K562 (cell line): Measurements from ENCODE around the gene RERE. TPM values are rescaled to one million over a fixed set of nuclear protein-coding genes. Genes with fewer than 3 reads are reported as not detected.

Source experiments
- ATAC-seq: fragments of 200-7000 bp; cut with Tn5 transposase; 3 replicates; pipeline ENCODE4 v1.9.1; 2020; ENCODE audit warnings: moderate library complexity
- BruUV-seq: library from RNA; stranded (reverse); fragments of 400-500 nt; replicated peaks from 2 replicates; lab custom pipeline; 2021; lab: Mats Ljungman, UMichigan
- CTCF ChIA-PET: fragments of 300-600 bp; formaldehyde crosslinking; extraction: SDS; loops from one replicate; lab custom pipeline; 2021; ENCODE audit warnings: low intra/inter-chr PET ratio; lab: Yijun Ruan, JAX
- POLR2A ChIA-PET: fragments of 300-600, 350-650 bp; sonication (Branson Sonifier 250); formaldehyde crosslinking; extraction: SDS; loops from one replicate; lab custom pipeline; 2021; ENCODE audit warnings: antibody characterized with exemption, inconsistent platforms; lab: Yijun Ruan, JAX
- DNase-seq, 4 experiments: peaks; one replicate each; pipeline versions ENCODE4 v3.0.0 to v3.0.0-alpha.2; 2011 to 2018; ENCODE audit warnings: low spot score in 3 of 4, mixed read lengths in 3 of 4; ENCODE audit errors: extremely low read depth in 1 of 4
- FAIRE-seq: peaks from 2 replicates; lab custom pipeline; 2011; peaks lifted over from hg19 to GRCh38; lab: Jason Lieb, UNC
- H2AFZ ChIP-seq: 2 replicates; pipeline ENCODE4 v1.6.0; 2011; ENCODE audit warnings: low read depth, low read length, control low read depth, inconsistent platforms
- H3K27ac ChIP-seq: fragments of 200-600 bp; 3 replicates; pipeline ENCODE4 v1.8.0; 2011; ENCODE audit warnings: low read depth, mild to moderate bottlenecking, control low read depth, inconsistent platforms, low read length, moderate library complexity, mixed read lengths; ENCODE audit errors: extremely low read depth
- H3K27me3 ChIP-seq, 2 experiments: fragments of 300-600 bp in 1 of 2; 2 replicates in 1 of 2; 3 replicates in 1 of 2; pipeline versions ENCODE4 v1.6.0 to v1.8.0; 2011; ENCODE audit warnings: inconsistent platforms in 2 of 2, low read length in 2 of 2, mild to moderate bottlenecking in 1 of 2, mixed read lengths in 1 of 2, moderate library complexity in 1 of 2; ENCODE audit not compliant: control insufficient read depth in 2 of 2, insufficient read depth in 2 of 2
- H3K36me3 ChIP-seq: fragments of 300-600 bp; 3 replicates; pipeline ENCODE4 v1.8.0; 2011; ENCODE audit warnings: mild to moderate bottlenecking, low read length, inconsistent platforms; ENCODE audit not compliant: control insufficient read depth, insufficient read depth
- H3K4me1 ChIP-seq, 2 experiments: fragments of 200-600 bp in 1 of 2; replicated peaks in 1 of 2; 2 replicates in 1 of 2; 3 replicates in 1 of 2; pipeline versions ENCODE4 v1.5.1 to v1.8.0; 2011; ENCODE audit warnings: inconsistent platforms in 2 of 2, low read length in 2 of 2, mild to moderate bottlenecking in 1 of 2, mixed read lengths in 1 of 2, moderate library complexity in 1 of 2; ENCODE audit not compliant: control insufficient read depth in 2 of 2, insufficient read depth in 2 of 2
- H3K4me2 ChIP-seq: 2 replicates; pipeline ENCODE4 v1.6.1; 2011; ENCODE audit warnings: low read length, control low read depth, inconsistent platforms, mixed read lengths; ENCODE audit not compliant: insufficient read depth
- H3K4me3 ChIP-seq: fragments of 200-600 bp; sonication (generic), shearing (Covaris generic); 2 replicates; pipeline ENCODE4 v1.5.1; 2016; ENCODE audit warnings: control low read depth, inconsistent platforms
- H3K79me2 ChIP-seq: fragments of 200-600 bp; 3 replicates; pipeline ENCODE4 v1.8.0; 2011; ENCODE audit warnings: low read length, inconsistent platforms; ENCODE audit not compliant: control insufficient read depth, insufficient read depth
- H3K9ac ChIP-seq, 2 experiments: 2 replicates each; pipeline versions ENCODE4 v1.6.0 to v1.6.1; 2011; ENCODE audit warnings: low read depth in 2 of 2, low read length in 2 of 2, control low read depth in 1 of 2, inconsistent platforms in 1 of 2, mild to moderate bottlenecking in 1 of 2, mixed read lengths in 1 of 2; ENCODE audit not compliant: insufficient read depth in 1 of 2
- H3K9me1 ChIP-seq: one replicate; pipeline ENCODE4 v1.6.0; 2011; ENCODE audit warnings: inconsistent platforms, mild to moderate bottlenecking, low read length, moderate library complexity; ENCODE audit not compliant: control insufficient read depth, insufficient read depth
- H3K9me3 ChIP-seq: replicated peaks from 2 replicates; pipeline ENCODE4 v1.5.1; 2011; ENCODE audit warnings: low read depth, low read length, inconsistent platforms; ENCODE audit not compliant: control insufficient read depth, insufficient read depth
- H4K20me1 ChIP-seq: replicated peaks from 2 replicates; pipeline ENCODE4 v1.6.1; 2011; ENCODE audit warnings: low read length, inconsistent platforms, mixed read lengths; ENCODE audit not compliant: control insufficient read depth, insufficient read depth
- KAT7 ChIP-seq: sonication (generic); formaldehyde crosslinking; IDR thresholded peaks from 2 replicates; pipeline ENCODE4 v1.8.0; 2022; ENCODE audit warnings: missing genetic modification reagents, mild to moderate bottlenecking, borderline replicate concordance
- MXI1 ChIP-seq: IDR thresholded peaks from 2 replicates; pipeline ENCODE4 v1.6.1; 2011; ENCODE audit warnings: low read depth, mild to moderate bottlenecking, improper control_type of control experiment, low read length
- RBM17 ChIP-seq: fragments of 200-400 bp; formaldehyde crosslinking; IDR thresholded peaks from 2 replicates; pipeline ENCODE4 v1.6.1; 2017; ENCODE audit warnings: low read depth, mild to moderate bottlenecking, low read length, borderline replicate concordance
- ZBTB40 ChIP-seq, 2 experiments: fragments of 450-650 bp in 1 of 2; sonication (generic) in 1 of 2; formaldehyde crosslinking in 1 of 2; IDR thresholded peaks; 2 replicates each; pipeline versions ENCODE4 v1.7.1 to v1.9.0; 2016 to 2022; ENCODE audit warnings: inconsistent platforms in 1 of 2, mild to moderate bottlenecking in 1 of 2, missing genetic modification reagents in 1 of 2
- ZMIZ1 ChIP-seq, 2 experiments: fragments of 150-350 bp in 1 of 2; IDR thresholded peaks; 2 replicates each; pipeline ENCODE4 v1.6.1; 2012 to 2016; ENCODE audit warnings: low read depth in 2 of 2, low read length in 2 of 2, mild to moderate bottlenecking in 1 of 2, moderate library complexity in 1 of 2
- WGBS: fragments of 100-300 bp; shearing (Covaris generic); methylation state at CpG from one replicate; pipeline ENCODE4 v1.1.6; 2016; ENCODE audit warnings: low coverage, mixed read lengths; ENCODE audit not compliant: insufficient coverage; ENCODE audit errors: missing lambda C conversion rate; 5-methylcytosine and 5-hydroxymethylcytosine counted together
- in situ Hi-C: fragments of 300-500 bp; cut with MboI; formaldehyde crosslinking; loops from 4 replicates; pipeline ENCODE4 v1.15.0; 2018; ENCODE audit warnings: inconsistent platforms, mixed read lengths
- intact Hi-C: fragments of 100-400 bp; cut with micrococcal nuclease; formaldehyde crosslinking; loops from 2 replicates; pipeline ENCODE4 v1.14.2; 2022
- polyA plus RNA-seq, 8 experiments: library from polyadenylated mRNA; depleted of rRNA in 4 of 8; stranded (reverse) in 5 of 8; unstranded in 3 of 8; fragments of >200 nt; fragmentation: Nextera tagmentation in 2 of 8; fragmentation: Illumina TruSeq in 1 of 8; extraction: Ambion mirVana in 2 of 8; extraction: Trizol in 1 of 8; gene quantifications; 2 replicates each; pipeline versions ENCODE4 v1.2.1 to v1.2.3, GENCODE V29; 2011 to 2014; ENCODE audit warnings: inconsistent platforms in 1 of 8, missing spikeins in 1 of 8
- total RNA-seq, 7 experiments: library from RNA; depleted of rRNA in 6 of 7; stranded (reverse); fragments of >200 nt in 6 of 7; fragmentation: Illumina TruSeq in 2 of 7; extraction: Trizol in 2 of 7; gene quantifications; 2 replicates each; pipeline versions ENCODE4 v1.2.1 to v1.2.3, GENCODE V29; 2011 to 2021; ENCODE audit warnings: low replicate concordance in 1 of 7

The RERE gene
- total and polyA plus RNA-seq, 9 of the 15 experiments (the other 6 are each of a cell fraction or from before 2014, with no cell fraction given), result 3.0 to 51.5 (median 13.4) TPM

GRCh38 chr1:8378178-8378577, 439.3 kb downstream of the RERE start:
- Histone ChIP-seq H3K9me1 (no peaks in the 10 kb centered on the region), H3K4me1 (no peaks in the 10 kb centered on the region), H3K27me3 (no peaks in the 10 kb centered on the region), H2AFZ (no peak overlapping the region), H3K4me3 (no peak overlapping the region), H3K27ac (no peak overlapping the region), H4K20me1 (peaks cover 6% of the 10 kb centered on the region; the same call in 1 of the 2 replicates), H3K4me2 (no peak overlapping the region), H3K36me3 (peaks cover 14% of the 10 kb centered on the region; the same call in 2 of the 3 replicates), H3K9me3 (no peaks in the 10 kb centered on the region), H3K79me2 (peaks cover 2% of the 10 kb centered on the region; the same call in 2 of the 3 replicates), H3K9ac (no peak overlapping the region)
- no peak for FAIRE-seq
- DNase-seq, result no peak
- TF ChIP-seq MXI1, result no peak
- no peak for TF ChIP-seq ZBTB40 (IDR thresholded peaks at IDR 0.05)
- TF ChIP-seq ZBTB40 (CRISPR knock-in tag; IDR thresholded peaks at IDR 0.05), result no peak
- no peak for TF ChIP-seq ZMIZ1 (IDR thresholded peaks at IDR 0.05; ENCODE audit: low read depth in 2 of 2, low read length in 2 of 2)
- TF ChIP-seq RBM17, result no peak
- no peak for TF ChIP-seq KAT7 (CRISPR knock-in tag)
- no peak for ATAC-seq
- in situ Hi-C loops, result no loop called here
- intact Hi-C loops, result loop anchor here (10.0 kb wide), 2 partner anchors 67 to 347 kb away; no protein-coding TSS in a partner anchor
- BruUV-seq, result no TSS peak
- WGBS, result 53% methylated on average over 4 of the region's 4 CpGs
- ChIA-PET CTCF (no interaction called here), POLR2A (interaction anchor here (1.0 to 1.6 kb wide), 2 partner anchors 11 kb away, joined by 3 to 5 read pairs; no protein-coding TSS in a partner anchor)
